ENCODE results near the gene ZNF253. TPM values are rescaled to one million over a fixed set of nuclear protein-coding genes. Genes with fewer than 3 reads are reported as not detected.

Gene ZNF253
- total and polyA plus RNA-seq, 10 of the 15 experiments (the other 5 are each of a cell fraction or from before 2014, with no cell fraction given): 2.6 to 8.9 (median 5.2) TPM

- CTCF ChIA-PET: interaction anchor here (1.6 kb wide), 1 partner anchor 15 kb away, joined by 3 read pairs; no protein-coding TSS in a partner anchor
- Histone ChIP-seq H2AFZ (ENCODE audit: control insufficient read depth, low read depth, low read length) (no peak overlapping the region), H3K9me3 (replicated peaks; ENCODE audit: control insufficient read depth, insufficient read depth, low read length) (peaks cover 26% of the 10 kb centered on the region), H3K79me2 (ENCODE audit: control insufficient read depth, insufficient read depth, low read length) (peaks cover 8% of the 10 kb centered on the region), H3K27me3 (replicated peaks in 1 of 2; ENCODE audit: control insufficient read depth in 2 of 2, insufficient read depth in 2 of 2, low read length in 1 of 2) (no peaks in the 10 kb centered on the region), H3K4me1 (ENCODE audit: control insufficient read depth, insufficient read depth, low read length) (peaks cover 2% of the 10 kb centered on the region; the same call in 1 of the 2 replicates), H3K4me2 (ENCODE audit: control insufficient read depth, insufficient read depth) (no peak overlapping the region), H4K20me1 (ENCODE audit: control insufficient read depth, insufficient read depth) (no peaks in the 10 kb centered on the region), H3K9ac (ENCODE audit: control insufficient read depth, insufficient read depth, low read length) (no peak overlapping the region), H3K36me3 (ENCODE audit: control insufficient read depth in 2 of 2, insufficient read depth in 2 of 2, low read length in 1 of 2) (no peaks in the 10 kb centered on the region), H3K4me3 (no peak overlapping the region), H3K27ac (ENCODE audit: control insufficient read depth, insufficient read depth) (no peak overlapping the region)
- FAIRE-seq (no peak), DNase-seq (ENCODE audit: low read depth, low spot score) (peak; percentile 52), ATAC-seq (peak; percentile 45)
- WGBS (ENCODE audit: insufficient coverage, insufficient replicate concordance, low lambda C conversion rate, missing lambda C conversion rate): 0% methylated on average over 2 of the region's 2 CpGs
- POLR2A ChIA-PET: no interaction called here
- RAD21 ChIA-PET (ENCODE audit: unreplicated experiment): interaction anchor here (0.8 to 1.2 kb wide), 2 partner anchors 42 to 47 kb away, joined by 3 to 5 read pairs; partner anchors contain the start of gene ZNF253
- SMC1A ChIA-PET (ENCODE audit: uncharacterized antibody, unreplicated experiment): interaction anchor here (1.0 kb wide), 1 partner anchor 11 kb away, joined by 3 read pairs; no protein-coding TSS in a partner anchor
- intact Hi-C loops (cut with micrococcal nuclease; ENCODE audit: unreplicated experiment) (loop anchor here (5.0 kb wide), 3 partner anchors 43 to 162 kb away; partner anchors contain the start of genes ATP13A1, ZNF253 and ZNF93), in situ Hi-C loops (cut with MboI) (no loop called here)
- no TSS peak for BruUV-seq (replicated peaks)
- no peak for TF ChIP-seq PBX3 (IDR thresholded peaks at IDR 0.05; ENCODE audit: insufficient replicate concordance, low read depth, low read length)
- TF ChIP-seq NFXL1 (IDR thresholded peaks at IDR 0.05; ENCODE audit: borderline replicate concordance): no peak
- TF ChIP-seq SIX5 (IDR thresholded peaks at IDR 0.05; ENCODE audit: low read depth, low read length, severe bottlenecking): no peak
- TF ChIP-seq NBN (IDR thresholded peaks at IDR 0.05): no peak
- no peak for TF ChIP-seq TARDBP (IDR thresholded peaks at IDR 0.05; ENCODE audit: borderline replicate concordance)
- TF ChIP-seq RB1 (IDR thresholded peaks at IDR 0.05; ENCODE audit: borderline replicate concordance): no peak
- TF ChIP-seq SREBF2 (IDR thresholded peaks at IDR 0.05; ENCODE audit: low read length): no peak
- no peak for TF ChIP-seq EZH2 (IDR thresholded peaks at IDR 0.05; ENCODE audit: borderline replicate concordance, control insufficient read depth, low read depth, low read length)
- no peak for TF ChIP-seq SP1 (IDR thresholded peaks at IDR 0.05; ENCODE audit: low read depth, low read length)
- no peak for TF ChIP-seq CBX3 (IDR thresholded peaks at IDR 0.05; ENCODE audit: borderline replicate concordance, low read depth)
- TF ChIP-seq CREM (IDR thresholded peaks at IDR 0.05; ENCODE audit: low read depth): no peak
- TF ChIP-seq HCFC1 (IDR thresholded peaks at IDR 0.05; ENCODE audit: low read length): no peak
- no peak for TF ChIP-seq SUZ12 (IDR thresholded peaks at IDR 0.05; ENCODE audit: unreplicated experiment)
- TF ChIP-seq ZBTB33 (IDR thresholded peaks at IDR 0.05): no peak
- TF ChIP-seq ZNF274 (IDR thresholded peaks at IDR 0.05; ENCODE audit: insufficient read depth, insufficient read length): no peak
- no peak for TF ChIP-seq BMI1 (IDR thresholded peaks at IDR 0.05; ENCODE audit: borderline replicate concordance)
- no peak for TF ChIP-seq JUND (IDR thresholded peaks at IDR 0.05; ENCODE audit: low read depth, low read length)
- peak; percentile 55 for TF ChIP-seq FOXM1 (IDR thresholded peaks at IDR 0.05; ENCODE audit: low read depth, low read length)
- TF ChIP-seq BCL11A (IDR thresholded peaks at IDR 0.05; ENCODE audit: low read depth, low read length): peak; percentile 49; the same call in 1 of the 2 replicates
- TF ChIP-seq SKIL (IDR thresholded peaks at IDR 0.05; ENCODE audit: low read depth, poor library complexity, severe bottlenecking): no peak
- TF ChIP-seq NFIC (IDR thresholded peaks at IDR 0.05; ENCODE audit: low read depth, low read length): peak; percentile 46; the same call in 1 of the 2 replicates
- TF ChIP-seq IKZF2 (IDR thresholded peaks at IDR 0.05): peak; percentile 76 to 78
Observed at GRCh38 chr19:19823916-19824315, 41.8 kb upstream of the ZNF253 start.
